Measurements from ENCODE around the gene SULF2. TPM values are rescaled to one million over a fixed set of nuclear protein-coding genes. Genes with fewer than 3 reads are reported as not detected.
"Not testable (repeated sequence)": the region's sequence is repeated elsewhere in the genome, so short reads cannot be mapped to it uniquely, and the experiment has no call there.

Gene SULF2
- total RNA-seq, 1 donor from 2014 or later, result 24.0 TPM

- Histone ChIP-seq H3K4me1 (peaks cover 20% of the 10 kb centered on the region), H3K9me3 (ENCODE audit: low read depth) (no peaks in the 10 kb centered on the region), H3K4me2 (no peak overlapping the region), H3K27me3 (no peaks in the 10 kb centered on the region), H3F3A (ENCODE audit: low read depth) (no peaks in the 10 kb centered on the region), H3K9ac (no peak overlapping the region), H3K4me3 (no peak overlapping the region), H3K36me3 (no peaks in the 10 kb centered on the region), H2AFZ (replicated peaks) (no peak overlapping the region), H3K79me2 (ENCODE audit: low read depth) (no peaks in the 10 kb centered on the region), H3K27ac (no peak overlapping the region), H4K20me1 (ENCODE audit: low read depth) (no peaks in the 10 kb centered on the region)
- Mint-ChIP-seq H3K4me3 (no peak overlapping the region), H3K36me3 (no peaks in the 10 kb centered on the region), H3K9me3 (peaks cover 2% of the 10 kb centered on the region), H3K27me3 (ENCODE audit: insufficient read depth, low read depth) (peaks cover 7% of the 10 kb centered on the region), H3K4me1 (peaks cover 13% of the 10 kb centered on the region), H3K27ac (no peak overlapping the region)
- TF ChIP-seq CTCF (IDR thresholded peaks at IDR 0.05) (no peak), EZH2phosphoT487 (IDR thresholded peaks at IDR 0.05) (no peak), EZH2 (IDR thresholded peaks at IDR 0.05) (no peak)
- no peak for DNase-seq (ENCODE audit: low spot score)
Measured at GRCh38 chr20:47805951-47806350, 20.7 kb upstream of the SULF2 start.

- H3K27me3 Mint-ChIP-seq (ENCODE audit: insufficient read depth, low read depth); H3K4me3 Mint-ChIP-seq; H3K9me3 Mint-ChIP-seq; H4K20me1 ChIP-seq (ENCODE audit: low read depth); H2AFZ ChIP-seq (replicated peaks); H3K9ac ChIP-seq; H3K27me3 ChIP-seq; H3K36me3 ChIP-seq; H3K4me1 Mint-ChIP-seq; H3K79me2 ChIP-seq (ENCODE audit: low read depth); H3K4me3 ChIP-seq; H3K27ac ChIP-seq; H3F3A ChIP-seq (ENCODE audit: low read depth); H3K27ac Mint-ChIP-seq; H3K9me3 ChIP-seq (ENCODE audit: low read depth); H3K36me3 Mint-ChIP-seq; DNase-seq (ENCODE audit: low spot score); H3K4me2 ChIP-seq: not testable (repeated sequence)
- peaks cover 10% of the 10 kb centered on the region for H3K4me1 ChIP-seq
Measured at GRCh38 chr20:47804972-47805371, 19.7 kb upstream of the SULF2 start.

GRCh38 chr20:47804224-47804825 lies 19.0 kb upstream of the SULF2 start:
- DNase-seq (ENCODE audit: low spot score); H3K27me3 Mint-ChIP-seq (ENCODE audit: insufficient read depth, low read depth); H3K27ac ChIP-seq; H3K9me3 Mint-ChIP-seq; H3F3A ChIP-seq (ENCODE audit: low read depth); H3K79me2 ChIP-seq (ENCODE audit: low read depth); H3K36me3 Mint-ChIP-seq; H3K9ac ChIP-seq; H3K4me1 Mint-ChIP-seq; H4K20me1 ChIP-seq (ENCODE audit: low read depth); H3K27me3 ChIP-seq; H3K36me3 ChIP-seq; H3K27ac Mint-ChIP-seq; H3K4me1 ChIP-seq; H2AFZ ChIP-seq (replicated peaks); H3K4me3 ChIP-seq; H3K4me2 ChIP-seq; H3K4me3 Mint-ChIP-seq; H3K9me3 ChIP-seq (ENCODE audit: low read depth): not testable (repeated sequence)

GRCh38 chr20:47802975-47803374 lies 17.7 kb upstream of the SULF2 start:
- Histone ChIP-seq H3K79me2 (ENCODE audit: low read depth) (no peaks in the 10 kb centered on the region), H4K20me1 (ENCODE audit: low read depth) (no peaks in the 10 kb centered on the region), H3K4me2 (no peak overlapping the region), H3K4me1 (no peaks in the 10 kb centered on the region), H3K9ac (no peak overlapping the region), H2AFZ (replicated peaks) (no peak overlapping the region), H3K4me3 (no peak overlapping the region), H3K27me3 (no peaks in the 10 kb centered on the region), H3K27ac (no peak overlapping the region), H3K36me3 (no peaks in the 10 kb centered on the region), H3F3A (ENCODE audit: low read depth) (no peaks in the 10 kb centered on the region), H3K9me3 (ENCODE audit: low read depth) (no peaks in the 10 kb centered on the region)
- TF ChIP-seq CTCF (IDR thresholded peaks at IDR 0.05) (no peak), EZH2 (IDR thresholded peaks at IDR 0.05) (no peak), EZH2phosphoT487 (IDR thresholded peaks at IDR 0.05) (no peak)
- Mint-ChIP-seq H3K27ac (peak overlapping the region; percentile 86), H3K36me3 (no peaks in the 10 kb centered on the region), H3K4me3 (no peak overlapping the region), H3K27me3 (ENCODE audit: insufficient read depth, low read depth) (peaks cover 7% of the 10 kb centered on the region), H3K4me1 (peaks cover 7% of the 10 kb centered on the region), H3K9me3 (peaks cover 2% of the 10 kb centered on the region)
- no peak for DNase-seq (ENCODE audit: low spot score)
